K562 (cell line): ENCODE results near the gene HAGHL.
A peak's percentile ranks its signal among the peaks of the same experiment; 100 is the strongest.

Experiments used
- FOS ChIP-seq: IDR thresholded peaks from 3 replicates; pipeline ENCODE4 v1.6.1; 2011; ENCODE audit not compliant: insufficient read length; ENCODE audit errors: extremely low read depth
- RAD21 ChIP-seq, 2 experiments: fragments of 250-450 bp in 1 of 2; fragments of 450-650 bp in 1 of 2; sonication (Bioruptor Pico) in 1 of 2; formaldehyde crosslinking in 1 of 2; IDR thresholded peaks in 1 of 2; conservative IDR thresholded peaks in 1 of 2; 2 replicates each; pipeline versions ENCODE4 v1.4.0 to v1.8.0; 2020 to 2022; ENCODE audit warnings: mild to moderate bottlenecking in 2 of 2, moderate library complexity in 1 of 2
- SRF ChIP-seq, 2 experiments: fragments of 250-450, 450-650 bp in 1 of 2; sonication (Bioruptor Pico) in 1 of 2; sonication (generic) in 1 of 2; formaldehyde crosslinking; IDR thresholded peaks; 2 replicates each; pipeline versions ENCODE4 v1.5.0 to v1.5.1; 2020 to 2022; ENCODE audit warnings: mild to moderate bottlenecking in 1 of 2, missing genetic modification reagents in 1 of 2
- ZNF740 ChIP-seq, 3 experiments: fragments of 200-800 bp in 1 of 3; sonication (Bioruptor generic) in 1 of 3; sonication (generic) in 1 of 3; formaldehyde crosslinking in 1 of 3; IDR thresholded peaks; 2 replicates each; pipeline versions ENCODE4 v1.6.1 to v1.8.0; 2016 to 2022; ENCODE audit warnings: mild to moderate bottlenecking in 2 of 3, missing compliant biosample characterization in 2 of 3, missing genetic modification characterization in 2 of 3, missing genetic modification reagents in 1 of 3

DNA sequence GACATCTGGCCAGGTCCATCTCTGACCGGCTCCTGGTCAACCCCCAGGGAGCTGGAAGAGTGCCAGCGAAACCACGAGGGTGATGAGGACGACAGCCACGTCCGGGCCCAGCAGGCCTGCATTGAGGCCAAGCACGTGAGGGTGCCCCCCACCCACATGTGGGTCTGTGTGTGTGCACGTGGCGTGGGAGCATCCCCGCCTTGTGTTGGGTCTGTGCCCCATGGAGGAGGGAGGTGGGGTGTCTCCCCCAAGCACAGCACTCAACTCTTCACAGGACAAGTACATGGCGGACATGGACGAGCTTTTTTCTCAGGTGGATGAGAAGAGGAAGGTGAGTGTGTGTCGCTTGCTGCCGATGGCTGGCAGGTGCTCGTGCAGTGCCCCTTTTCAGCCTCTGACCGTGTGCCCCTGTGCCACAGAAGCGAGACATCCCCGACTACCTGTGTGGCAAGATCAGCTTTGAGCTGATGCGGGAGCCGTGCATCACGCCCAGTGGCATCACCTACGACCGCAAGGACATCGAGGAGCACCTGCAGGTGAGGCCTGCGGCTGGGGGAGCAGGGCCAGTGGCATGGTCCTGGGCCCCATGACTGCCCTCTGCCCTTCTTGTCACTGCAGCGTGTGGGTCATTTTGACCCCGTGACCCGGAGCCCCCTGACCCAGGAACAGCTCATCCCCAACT, 45.0 kb upstream of the HAGHL start:
- peak; percentile 49; the same call in 1 of the 2 replicates for TF ChIP-seq ZNF740 (CRISPR knock-in tag; IDR thresholded peaks at IDR 0.05)
- no peak for TF ChIP-seq ZNF740 (tag; IDR thresholded peaks at IDR 0.05)
- no peak for TF ChIP-seq FOS
- TF ChIP-seq SRF (CRISPR knock-in tag; IDR thresholded peaks at IDR 0.05) = no peak
- TF ChIP-seq RAD21 (CRISPR knock-in tag; conservative IDR thresholded peaks at IDR 0.05 in 1 of 2, IDR thresholded peaks at IDR 0.05 in 1 of 2) = no peak
